K562 (cell line): Measurements from ENCODE around the gene LTBP4. TPM values are rescaled to one million over a fixed set of nuclear protein-coding genes. Genes with fewer than 3 reads are reported as not detected.

Experiments used
- CBX1 ChIP-seq: sonication (generic); IDR thresholded peaks from 2 replicates; pipeline ENCODE4 v1.6.1; 2016; ENCODE audit warnings: antibody characterized with exemption, low read depth, mild to moderate bottlenecking
- E2F3 ChIP-seq: fragments of 250-450 bp; sonication (Bioruptor Pico); IDR thresholded peaks from 2 replicates; pipeline ENCODE4 v1.4.0; 2020; ENCODE audit warnings: mild to moderate bottlenecking
- HDAC3 ChIP-seq: fragments of 450-650 bp; IDR thresholded peaks from 2 replicates; pipeline ENCODE4 v1.6.1; 2018; ENCODE audit warnings: borderline replicate concordance, mild to moderate bottlenecking, moderate library complexity; ENCODE audit not compliant: partially characterized antibody
- JUND ChIP-seq, 2 experiments: IDR thresholded peaks; 2 replicates in 1 of 2; 3 replicates in 1 of 2; pipeline ENCODE4 v1.6.1; 2011; ENCODE audit warnings: borderline replicate concordance in 2 of 2, low read depth in 2 of 2, low read length in 2 of 2, improper control_type of control experiment in 1 of 2, missing biosample characterization in 1 of 2, missing genetic modification characterization in 1 of 2, missing genetic modification reagents in 1 of 2
- KDM1A ChIP-seq, 2 experiments: fragments of 450-650 bp; IDR thresholded peaks; 2 replicates each; pipeline ENCODE4 v1.6.1; 2016; ENCODE audit warnings: mild to moderate bottlenecking in 2 of 2
- MCM2 ChIP-seq: fragments of 450-650 bp; IDR thresholded peaks from 2 replicates; pipeline ENCODE4 v1.6.1; 2017; ENCODE audit warnings: low read depth, mild to moderate bottlenecking
- NFE2 ChIP-seq: IDR thresholded peaks from 2 replicates; pipeline ENCODE4 v1.6.1; 2014; ENCODE audit warnings: antibody characterized with exemption, low read depth
- NFRKB ChIP-seq: fragments of 450-650 bp; IDR thresholded peaks from 2 replicates; pipeline ENCODE4 v1.6.1; 2016; ENCODE audit warnings: low read depth
- NR0B1 ChIP-seq: fragments of 450-650 bp; IDR thresholded peaks from one replicate; pipeline ENCODE4 v1.6.1; 2018; ENCODE audit warnings: mild to moderate bottlenecking, moderate library complexity; ENCODE audit not compliant: partially characterized antibody
- PHB ChIP-seq: fragments of 250-450 bp; sonication (Bioruptor Pico); IDR thresholded peaks from 2 replicates; pipeline ENCODE4 v1.5.0; 2021
- POLR2B ChIP-seq: fragments of 450-650 bp; IDR thresholded peaks from 2 replicates; pipeline ENCODE4 v1.6.1; 2018; ENCODE audit warnings: low read depth; ENCODE audit not compliant: partially characterized antibody
- POLR2H ChIP-seq: IDR thresholded peaks from 2 replicates; pipeline ENCODE4 v1.6.1; 2016; ENCODE audit warnings: missing genetic modification characterization, low read depth, mild to moderate bottlenecking, control low read depth, missing compliant biosample characterization, moderate library complexity
- PTRF ChIP-seq: fragments of 450-650 bp; IDR thresholded peaks from 2 replicates; pipeline ENCODE4 v1.6.1; 2016; ENCODE audit warnings: mild to moderate bottlenecking, missing genetic modification characterization, missing compliant biosample characterization
- RNF219 ChIP-seq: fragments of 250-450 bp; sonication (Bioruptor Pico); IDR thresholded peaks from 2 replicates; pipeline ENCODE4 v1.5.0; 2022; ENCODE audit warnings: mild to moderate bottlenecking
- SRSF1 ChIP-seq: fragments of 200-400 bp; formaldehyde crosslinking; IDR thresholded peaks from 2 replicates; pipeline ENCODE4 v1.6.1; 2017; ENCODE audit warnings: mild to moderate bottlenecking, low read depth, low read length, moderate library complexity
- SUPT5H ChIP-seq: fragments of 450-650 bp; IDR thresholded peaks from 2 replicates; pipeline ENCODE4 v1.6.1; 2016
- TOE1 ChIP-seq, 2 experiments: fragments of 450-650 bp in 1 of 2; sonication (generic) in 1 of 2; formaldehyde crosslinking in 1 of 2; IDR thresholded peaks; 2 replicates each; pipeline versions ENCODE4 v1.7.1 to v1.8.0; 2016 to 2022; ENCODE audit warnings: borderline replicate concordance in 2 of 2, mild to moderate bottlenecking in 2 of 2, antibody characterized with exemption in 1 of 2, inconsistent platforms in 1 of 2, low read depth in 1 of 2, missing genetic modification reagents in 1 of 2, moderate library complexity in 1 of 2
- ZC3H11A ChIP-seq: IDR thresholded peaks from 2 replicates; pipeline ENCODE4 v1.6.1; 2012; ENCODE audit warnings: low read depth, low read length, improper control_type of control experiment
- ZNF212 ChIP-seq: fragments of 450-650 bp; formaldehyde crosslinking; IDR thresholded peaks from 2 replicates; pipeline ENCODE4 v1.4.0; 2020; ENCODE audit warnings: mild to moderate bottlenecking
- ZNF507 ChIP-seq: conservative IDR thresholded peaks from 2 replicates; pipeline ENCODE4 v1.6.1; 2017; ENCODE audit warnings: missing genetic modification characterization, missing compliant biosample characterization
- ZNF699 ChIP-seq: fragments of 250-450 bp; sonication (Bioruptor Pico); IDR thresholded peaks from 2 replicates; pipeline ENCODE4 v1.8.0; 2021; ENCODE audit warnings: mild to moderate bottlenecking, moderate library complexity; ENCODE audit not compliant: insufficient replicate concordance
- ZNF764 ChIP-seq: fragments of 250-450 bp; sonication (Bioruptor Pico); IDR thresholded peaks from 2 replicates; pipeline ENCODE4 v1.4.0; 2020; ENCODE audit warnings: low read depth, mild to moderate bottlenecking, moderate library complexity
- ZSCAN32 ChIP-seq: fragments of 450-650 bp; formaldehyde crosslinking; IDR thresholded peaks from 2 replicates; pipeline ENCODE4 v1.4.0; 2020; ENCODE audit warnings: mild to moderate bottlenecking, moderate library complexity
- polyA plus RNA-seq, 8 experiments: library from polyadenylated mRNA; depleted of rRNA in 4 of 8; stranded (reverse) in 5 of 8; unstranded in 3 of 8; fragments of >200 nt; fragmentation: Nextera tagmentation in 2 of 8; fragmentation: Illumina TruSeq in 1 of 8; extraction: Ambion mirVana in 2 of 8; extraction: Trizol in 1 of 8; gene quantifications; 2 replicates each; pipeline versions ENCODE4 v1.2.1 to v1.2.3, GENCODE V29; 2011 to 2014; ENCODE audit warnings: inconsistent platforms in 1 of 8, missing spikeins in 1 of 8
- total RNA-seq, 7 experiments: library from RNA; depleted of rRNA in 6 of 7; stranded (reverse); fragments of >200 nt in 6 of 7; fragmentation: Illumina TruSeq in 2 of 7; extraction: Trizol in 2 of 7; gene quantifications; 2 replicates each; pipeline versions ENCODE4 v1.2.1 to v1.2.3, GENCODE V29; 2011 to 2021; ENCODE audit warnings: low replicate concordance in 1 of 7

LTBP4 gene
- total and polyA plus RNA-seq, 9 of the 15 experiments (the other 6 are each of a cell fraction or from before 2014, with no cell fraction given): 0.35 to 160 (median 31.6) TPM

- no peak for TF ChIP-seq ZNF507 (tag)
- no peak for TF ChIP-seq TOE1 (IDR thresholded peaks at IDR 0.05; ENCODE audit: borderline replicate concordance)
- TF ChIP-seq TOE1 (CRISPR knock-in tag; IDR thresholded peaks at IDR 0.05; ENCODE audit: borderline replicate concordance, low read depth): no peak
- TF ChIP-seq POLR2H (tag): no peak
- no peak for TF ChIP-seq ZNF764
- TF ChIP-seq ZSCAN32: no peak
- no peak for TF ChIP-seq RNF219 (CRISPR knock-in tag)
- no peak for TF ChIP-seq JUND (IDR thresholded peaks at IDR 0.05; ENCODE audit: borderline replicate concordance, low read depth, low read length)
- no peak for TF ChIP-seq JUND (tag; IDR thresholded peaks at IDR 0.05; ENCODE audit: borderline replicate concordance, low read depth, low read length)
- no peak for TF ChIP-seq HDAC3
- no peak for TF ChIP-seq MCM2
- no peak for TF ChIP-seq ZC3H11A
- no peak for TF ChIP-seq SRSF1
- no peak for TF ChIP-seq POLR2B
- TF ChIP-seq NFRKB: no peak
- no peak for TF ChIP-seq SUPT5H
- no peak for TF ChIP-seq ZNF212 (CRISPR knock-in tag)
- no peak for TF ChIP-seq ZNF699
- peak; percentile 14; the same call in 1 of the 2 replicates for TF ChIP-seq E2F3 (CRISPR knock-in tag)
- TF ChIP-seq CBX1: no peak; the same call in 1 of the 2 replicates
- TF ChIP-seq NR0B1: no peak
- no peak for TF ChIP-seq PHB (CRISPR knock-in tag)
- TF ChIP-seq NFE2: no peak
- no peak for TF ChIP-seq PTRF (tag)
- TF ChIP-seq KDM1A (IDR thresholded peaks at IDR 0.05): no peak
Observed at GRCh38 chr19:40601134-40601974, at the start of gene LTBP4 (continued).
